ENCODE data around the gene CDH13.

DNA sequence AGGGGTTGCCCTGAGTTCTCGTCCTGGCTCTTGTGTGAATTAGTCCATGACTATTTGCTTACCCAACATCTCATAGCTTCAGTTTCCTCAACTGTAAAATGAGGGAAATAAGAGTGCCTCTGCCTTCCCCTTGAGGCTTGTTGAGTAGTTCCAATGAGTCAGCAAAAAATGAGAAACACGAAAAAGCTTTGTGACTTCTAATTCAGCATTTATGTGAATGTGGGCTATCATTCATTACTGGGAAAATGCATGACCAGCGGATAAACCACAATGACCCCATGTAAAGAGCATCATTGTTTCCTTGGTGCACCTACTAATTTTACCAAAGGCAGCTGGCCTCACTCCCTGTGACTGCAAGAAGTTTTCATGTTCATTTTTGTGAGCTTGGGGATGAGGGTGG lies 806.4 kb downstream of the CDH13 start:
- TF ChIP-seq, protein P1, sequence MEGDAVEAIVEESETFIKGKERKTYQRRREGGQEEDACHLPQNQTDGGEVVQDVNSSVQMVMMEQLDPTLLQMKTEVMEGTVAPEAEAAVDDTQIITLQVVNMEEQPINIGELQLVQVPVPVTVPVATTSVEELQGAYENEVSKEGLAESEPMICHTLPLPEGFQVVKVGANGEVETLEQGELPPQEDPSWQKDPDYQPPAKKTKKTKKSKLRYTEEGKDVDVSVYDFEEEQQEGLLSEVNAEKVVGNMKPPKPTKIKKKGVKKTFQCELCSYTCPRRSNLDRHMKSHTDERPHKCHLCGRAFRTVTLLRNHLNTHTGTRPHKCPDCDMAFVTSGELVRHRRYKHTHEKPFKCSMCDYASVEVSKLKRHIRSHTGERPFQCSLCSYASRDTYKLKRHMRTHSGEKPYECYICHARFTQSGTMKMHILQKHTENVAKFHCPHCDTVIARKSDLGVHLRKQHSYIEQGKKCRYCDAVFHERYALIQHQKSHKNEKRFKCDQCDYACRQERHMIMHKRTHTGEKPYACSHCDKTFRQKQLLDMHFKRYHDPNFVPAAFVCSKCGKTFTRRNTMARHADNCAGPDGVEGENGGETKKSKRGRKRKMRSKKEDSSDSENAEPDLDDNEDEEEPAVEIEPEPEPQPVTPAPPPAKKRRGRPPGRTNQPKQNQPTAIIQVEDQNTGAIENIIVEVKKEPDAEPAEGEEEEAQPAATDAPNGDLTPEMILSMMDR (IDR thresholded peaks at IDR 0.05; ENCODE audit: borderline replicate concordance, extremely low read depth, low read length, poor library complexity, severe bottlenecking) = no peak
- TF ChIP-seq EZH2 (IDR thresholded peaks at IDR 0.05; ENCODE audit: borderline replicate concordance, low read depth, low read length, severe bottlenecking) = no peak
